HG03095 (cell line): ENCODE data around the gene LRRIQ4.

Experiments used
- ATAC-seq: cut with Tn5 transposase; IDR thresholded peaks from one replicate; pipeline ENCODE4 v1.9.1; 2021; ENCODE audit warnings: moderate library complexity; ENCODE audit not compliant: unreplicated experiment

LRRIQ4 gene

DNA sequence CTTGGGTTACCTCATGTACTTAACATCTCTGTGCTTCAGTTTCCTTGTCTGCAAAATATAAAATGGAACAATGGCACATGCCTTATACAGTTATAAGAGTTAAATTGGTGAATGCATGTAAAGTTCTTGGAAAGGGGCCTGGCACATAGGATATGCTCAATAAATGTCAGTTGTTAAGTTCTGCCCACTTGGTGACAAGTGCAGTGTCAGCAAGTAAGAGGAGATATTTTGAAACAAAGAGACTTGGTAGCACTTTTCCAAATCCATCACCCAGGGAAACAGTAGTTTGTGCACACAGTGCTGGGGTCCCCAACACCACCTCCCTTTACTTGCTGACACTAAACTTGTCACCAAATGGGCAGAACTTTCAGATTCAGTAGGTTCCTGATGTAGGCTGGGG is 37.9 kb downstream of the LRRIQ4 start:
- ATAC-seq = no peak

DNA sequence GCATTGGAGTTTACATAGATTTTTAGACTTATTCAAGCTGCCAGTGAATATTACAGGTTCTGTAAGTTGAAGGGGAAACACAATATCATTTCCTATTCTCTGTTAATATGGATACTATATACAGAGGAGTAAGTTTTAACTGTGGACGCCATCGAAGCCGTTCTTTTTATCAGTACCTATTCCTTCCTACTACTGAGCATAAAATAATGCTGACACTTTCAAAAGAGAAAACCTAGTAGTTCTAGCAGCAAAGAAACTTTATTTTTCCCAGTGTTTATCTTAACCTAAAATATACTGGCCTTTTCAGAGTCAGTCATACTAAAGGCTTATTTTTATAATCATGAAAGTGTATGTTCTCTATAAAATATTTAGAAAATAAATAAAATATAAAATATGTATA is 42.8 kb downstream of the LRRIQ4 start:
- ATAC-seq = no peak

DNA sequence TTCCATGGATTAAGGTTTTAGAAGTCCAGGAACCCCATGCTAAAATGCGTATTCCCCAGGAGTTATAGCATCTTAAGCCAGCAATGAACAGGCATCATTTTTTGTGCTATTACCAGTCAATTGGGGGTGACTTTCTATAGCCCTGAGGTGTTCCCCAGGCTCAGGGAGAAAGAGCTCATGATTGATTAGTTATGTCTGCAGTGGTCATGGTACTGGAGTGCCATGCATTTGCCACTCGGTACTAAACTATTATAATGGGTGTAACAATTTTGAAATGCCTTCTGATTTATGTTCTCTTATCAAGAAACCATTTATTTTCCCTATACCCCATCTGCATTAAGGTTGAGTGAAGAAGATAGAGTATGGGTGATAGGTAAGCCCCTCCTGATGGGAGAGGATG is 45.1 kb downstream of the LRRIQ4 start:
- ATAC-seq = no peak

DNA sequence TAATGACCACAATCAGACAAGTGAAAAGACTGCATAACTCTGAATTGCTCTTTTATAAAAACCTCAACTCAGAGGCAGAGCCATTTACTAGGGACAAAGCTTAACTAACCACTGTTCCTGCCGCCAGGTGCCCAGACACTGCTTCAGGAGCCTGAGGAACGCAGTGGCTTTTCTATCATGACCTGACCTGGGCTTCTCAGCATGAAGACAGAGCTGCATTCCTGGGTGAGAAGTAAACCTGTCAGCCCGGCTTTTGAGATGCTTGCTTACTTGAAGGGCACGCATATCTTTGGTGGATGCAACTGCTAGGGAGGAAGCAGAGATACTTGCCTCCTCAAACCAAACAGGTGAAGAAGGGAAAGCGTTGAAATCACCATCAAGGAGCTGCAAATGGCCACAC is 49.2 kb downstream of the LRRIQ4 start:
- ATAC-seq = no peak

DNA sequence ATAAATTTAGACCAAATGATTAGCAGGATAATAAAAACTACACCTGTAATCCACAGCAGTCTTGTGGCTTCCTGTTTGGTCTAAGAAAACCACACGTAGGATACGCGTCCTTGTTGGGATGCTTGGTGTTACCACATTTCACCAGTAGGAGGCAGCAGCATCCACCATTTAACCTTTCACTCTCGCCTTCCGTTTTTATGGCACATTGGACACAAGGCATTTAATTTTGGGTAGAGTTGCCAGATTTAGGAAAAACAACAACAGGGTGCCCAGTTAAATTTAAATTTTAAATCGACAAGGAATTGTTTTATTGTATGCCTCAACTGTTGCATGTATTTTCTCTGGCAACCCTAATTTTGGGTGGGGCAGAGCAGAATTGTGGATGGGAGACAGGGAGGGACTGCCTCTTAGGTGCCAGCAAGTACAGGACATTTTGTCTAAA is 50.8 kb downstream of the LRRIQ4 start:
- peak; percentile 69 for ATAC-seq

DNA sequence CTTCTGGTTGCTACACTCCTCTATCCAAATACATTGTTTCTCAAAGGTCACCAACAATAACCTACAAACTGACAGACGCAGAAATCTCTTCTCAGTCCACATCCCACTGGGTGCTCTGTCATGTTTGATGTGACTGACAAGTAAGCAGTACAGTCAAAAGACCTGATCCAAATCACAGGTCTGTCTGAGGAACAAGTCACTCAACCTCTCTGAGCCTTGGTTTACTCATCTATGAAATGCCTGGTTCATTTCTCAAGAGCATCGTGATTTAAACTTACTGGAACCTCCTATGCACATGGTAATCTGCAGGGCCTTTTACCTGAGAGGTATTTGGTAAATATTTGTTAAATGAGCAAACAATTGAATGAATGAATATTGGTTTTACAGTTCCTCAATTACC is 51.6 kb downstream of the LRRIQ4 start:
- ATAC-seq = no peak

DNA sequence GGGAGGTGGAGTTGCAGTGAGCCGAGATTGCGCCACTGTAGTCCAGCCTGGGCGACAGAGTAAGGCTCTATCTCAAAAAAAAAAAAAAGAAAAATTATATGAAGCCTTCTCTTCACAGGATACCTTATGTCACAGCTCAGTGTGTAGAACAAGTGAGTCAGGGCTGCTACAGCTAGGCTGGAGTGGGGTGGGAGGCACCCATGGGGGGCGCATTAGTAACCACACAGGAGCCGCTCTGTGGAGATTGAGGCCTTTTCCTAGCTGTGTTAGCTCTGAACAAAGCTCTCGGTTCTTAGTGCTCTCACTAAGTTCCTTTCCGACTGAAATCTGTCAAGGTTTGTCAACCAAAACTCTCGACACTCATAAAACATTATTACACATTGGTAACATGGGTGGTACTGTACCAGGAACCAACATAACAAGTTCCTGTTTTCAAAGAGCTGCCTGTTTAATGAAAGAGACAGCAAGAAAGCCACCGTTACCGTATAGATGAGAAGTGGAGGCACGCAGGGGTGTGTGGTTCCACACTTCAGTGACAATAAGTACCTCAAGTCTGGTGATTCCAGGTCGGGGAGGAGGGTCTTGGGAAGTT is 52.6 kb downstream of the LRRIQ4 start:
- no peak for ATAC-seq

DNA sequence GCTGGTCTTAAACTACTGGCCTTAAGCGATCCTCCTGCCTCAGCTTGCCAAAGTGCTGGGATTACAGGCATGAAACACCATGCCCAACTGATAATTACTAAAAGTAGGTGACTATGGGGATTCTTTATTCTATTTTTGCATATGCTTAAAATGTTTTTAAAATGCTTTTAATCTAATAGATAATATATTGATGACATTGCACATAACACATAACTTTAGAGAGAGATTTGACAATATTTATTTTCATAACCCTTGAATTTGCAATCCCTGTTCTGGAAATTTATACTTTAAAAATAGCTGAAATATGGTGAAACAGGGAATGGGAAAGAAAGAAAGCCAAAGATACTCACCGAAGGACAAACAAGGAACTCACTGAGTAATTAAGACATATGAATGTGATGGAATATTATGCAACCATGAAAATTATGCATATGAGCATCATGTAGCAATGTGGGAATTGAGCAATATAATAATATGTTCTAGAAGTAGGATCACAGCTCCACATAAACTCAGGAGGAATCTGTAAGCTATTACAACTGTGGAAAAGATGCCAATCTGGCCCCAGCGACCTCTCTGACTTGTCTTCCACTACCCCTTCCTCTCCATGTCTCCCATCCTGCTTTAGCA is 55.0 kb downstream of the LRRIQ4 start:
- no peak for ATAC-seq

DNA sequence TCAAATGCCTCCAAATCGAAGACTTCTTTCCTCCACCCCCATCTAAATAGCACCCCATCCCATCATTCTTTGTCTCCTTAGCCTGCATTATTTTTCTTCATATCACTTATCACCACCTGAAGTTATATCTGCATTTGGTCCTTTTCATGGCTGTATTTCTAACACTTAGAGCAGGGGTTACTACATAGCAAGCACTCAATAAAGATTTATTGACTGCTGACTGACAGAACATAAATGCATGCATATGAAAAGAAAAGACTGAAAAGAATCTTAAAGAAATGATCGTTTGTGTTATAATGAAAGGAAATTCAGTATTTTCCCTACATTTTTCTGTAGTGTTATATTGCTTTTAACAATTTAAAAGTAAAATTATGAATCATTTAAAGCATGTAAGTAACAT is 55.7 kb downstream of the LRRIQ4 start:
- ATAC-seq = no peak

DNA sequence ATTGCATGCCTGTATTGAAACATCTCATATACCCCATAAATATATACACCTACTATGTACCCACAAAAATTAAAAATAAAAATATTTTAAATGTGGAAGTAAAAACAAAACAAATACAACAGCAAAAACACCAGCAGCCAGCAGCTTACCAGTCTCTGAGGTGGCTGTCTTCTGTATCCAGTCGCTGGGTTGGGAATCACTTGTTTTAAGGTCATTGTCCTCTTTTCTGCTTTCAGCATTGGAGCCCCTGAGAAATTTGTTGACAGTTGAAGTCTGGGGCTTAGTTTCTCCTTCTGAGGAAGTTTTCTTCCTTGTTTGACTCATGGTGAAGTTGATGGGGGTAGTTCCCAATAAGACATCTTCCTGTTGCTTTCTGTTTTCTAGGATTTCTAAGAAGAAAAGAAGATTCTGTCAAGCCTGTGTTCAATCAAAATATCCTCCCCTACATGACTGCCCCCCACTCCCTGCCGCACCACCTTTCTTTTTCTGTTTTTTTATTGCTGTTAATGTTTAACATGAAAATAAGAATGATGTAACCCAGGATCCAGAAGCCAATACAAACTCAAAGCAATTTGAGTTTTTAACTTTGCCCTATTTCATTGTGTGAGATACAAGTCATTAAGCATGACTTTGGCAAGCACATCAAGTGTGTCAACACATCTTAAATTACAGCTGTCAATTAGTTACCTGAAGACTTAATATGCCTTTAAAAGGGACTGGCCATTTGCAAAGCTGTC is 57.0 kb downstream of the LRRIQ4 start, which contains the start of gene LRRC31:
Gene LRRC31, minus strand, starts transcription at position 452 of the 737 bp plus-strand sequence. Its CDS starts 128 bp downstream, at position 324.
- ATAC-seq = no peak

DNA sequence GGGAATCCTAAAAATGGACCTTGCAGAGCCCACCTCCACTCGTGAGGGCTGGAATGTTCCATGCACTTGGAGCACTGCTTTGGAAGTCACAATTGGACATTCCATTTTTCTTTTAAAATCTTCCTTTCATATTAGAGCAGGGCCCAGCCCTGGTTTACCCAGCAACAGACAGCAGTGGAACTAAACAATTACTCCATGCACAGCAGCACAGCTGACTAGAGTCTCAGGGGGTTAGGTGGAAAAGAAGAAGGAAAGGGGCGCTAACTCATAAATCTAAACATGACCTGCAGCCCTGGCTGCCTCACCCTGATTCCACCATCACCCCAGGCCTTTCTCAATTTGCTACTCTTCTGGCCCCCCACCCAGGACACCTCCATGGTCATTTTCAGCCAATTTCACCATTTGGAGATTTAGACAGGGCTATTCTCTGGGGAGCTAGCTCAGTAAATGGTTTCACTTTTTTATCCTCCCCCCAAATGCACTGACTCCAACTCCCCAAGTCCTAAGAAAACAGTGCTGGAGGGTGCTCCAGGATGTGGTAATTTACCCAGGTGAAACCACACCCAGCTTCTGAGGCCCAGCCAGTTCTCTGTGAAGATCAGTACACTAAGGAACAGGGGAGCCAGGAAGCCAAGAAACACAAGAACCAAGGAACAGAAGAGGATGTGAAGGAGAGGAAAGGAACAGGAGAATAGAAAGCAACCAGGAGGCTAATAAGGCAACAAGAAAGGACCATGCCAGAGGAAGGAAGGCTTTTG is 58.6 kb downstream of the LRRIQ4 start:
- ATAC-seq = no peak

DNA sequence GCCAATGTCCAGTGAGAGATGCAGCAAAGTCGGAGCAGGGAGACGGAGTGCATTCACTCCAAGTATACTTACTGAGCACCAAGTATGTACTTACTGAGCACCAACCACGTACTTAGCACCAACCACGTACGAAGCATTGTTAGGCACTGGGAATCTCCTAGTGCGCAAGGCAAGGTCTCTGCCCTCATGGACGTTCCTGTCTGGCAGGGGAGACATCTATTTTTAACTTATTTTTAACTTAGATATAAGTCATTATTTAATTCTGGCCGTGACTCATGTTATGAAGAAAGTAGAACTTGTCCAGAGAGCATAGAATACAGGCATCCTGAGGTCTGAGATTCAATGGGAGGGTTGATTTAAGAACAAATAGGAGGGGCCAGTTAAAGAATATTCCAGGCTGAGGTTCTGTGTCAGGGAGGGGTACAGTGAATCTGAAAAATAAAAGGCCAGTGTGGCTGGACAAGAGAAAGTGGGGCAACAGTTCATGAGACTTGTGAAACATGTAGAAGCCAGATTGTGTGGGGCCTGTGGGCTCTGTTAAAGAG is 66.4 kb downstream of the LRRIQ4 start:
- no peak for ATAC-seq

DNA sequence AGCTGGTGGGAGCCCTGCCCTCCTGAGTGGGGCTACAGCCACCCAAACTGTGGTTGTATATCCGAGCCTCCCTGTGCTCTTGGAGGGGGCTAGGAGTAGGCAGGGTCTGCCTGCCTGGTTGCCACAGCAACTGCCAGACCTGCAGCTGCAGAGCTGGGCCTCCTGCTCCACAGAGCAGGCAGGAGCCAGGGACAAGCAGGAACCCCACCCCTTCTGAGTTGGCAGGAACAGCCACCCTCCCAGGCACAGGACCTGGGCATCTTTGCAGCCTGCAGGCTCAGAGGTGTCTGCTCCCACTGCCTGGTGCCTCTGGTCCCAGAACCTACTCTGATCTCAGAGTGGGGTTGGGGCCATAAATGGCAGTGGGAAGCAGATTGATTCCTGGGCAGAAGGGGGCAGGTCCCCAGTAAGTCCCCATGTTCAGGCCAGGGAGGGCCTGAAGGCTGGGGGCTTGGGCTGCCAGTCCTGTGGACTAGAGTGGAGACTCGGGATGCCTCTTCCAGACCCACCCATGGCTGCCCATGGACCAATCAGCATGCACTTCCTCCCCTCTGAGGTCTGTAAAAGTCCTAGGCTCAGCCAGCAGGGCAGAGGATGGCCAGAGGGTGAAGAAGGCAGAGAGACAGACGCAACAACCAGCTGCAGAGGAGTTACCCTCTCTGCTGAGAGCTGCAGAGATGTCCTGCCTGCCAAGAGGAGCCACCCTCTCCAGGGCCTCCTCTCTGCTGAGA is 67.3 kb downstream of the LRRIQ4 start:
- no peak for ATAC-seq

DNA sequence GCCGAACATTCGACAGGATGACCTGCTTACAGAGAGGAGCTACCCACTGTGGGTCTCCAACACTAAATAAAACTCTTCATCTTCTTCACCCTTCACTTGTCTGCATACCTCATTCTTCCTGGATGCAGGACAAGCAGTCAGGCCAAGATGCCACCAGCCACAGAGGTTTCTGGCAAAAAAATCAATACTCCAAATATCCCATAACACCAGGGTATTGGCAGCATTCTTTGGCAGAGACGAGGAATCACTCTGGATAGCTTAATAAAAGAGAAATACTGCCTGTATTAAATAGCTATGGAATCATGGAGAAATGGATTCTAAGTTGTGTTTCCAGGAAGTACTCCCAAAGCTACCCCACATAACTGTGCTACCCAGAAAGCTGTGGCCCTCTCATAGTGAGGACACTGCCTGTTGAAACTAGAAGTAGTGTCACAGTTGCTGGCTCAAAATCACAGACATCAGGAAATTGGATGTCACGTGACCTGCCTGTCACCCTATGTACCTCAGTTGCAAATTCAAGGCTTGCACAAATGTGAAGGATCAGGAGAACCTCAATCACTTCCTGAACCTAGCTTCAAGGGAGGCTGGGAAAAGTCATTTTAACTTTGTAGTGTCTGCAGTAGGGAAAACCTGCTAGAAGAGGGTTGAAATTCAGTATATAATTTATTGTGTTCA is 68.0 kb downstream of the LRRIQ4 start:
- ATAC-seq = no peak

DNA sequence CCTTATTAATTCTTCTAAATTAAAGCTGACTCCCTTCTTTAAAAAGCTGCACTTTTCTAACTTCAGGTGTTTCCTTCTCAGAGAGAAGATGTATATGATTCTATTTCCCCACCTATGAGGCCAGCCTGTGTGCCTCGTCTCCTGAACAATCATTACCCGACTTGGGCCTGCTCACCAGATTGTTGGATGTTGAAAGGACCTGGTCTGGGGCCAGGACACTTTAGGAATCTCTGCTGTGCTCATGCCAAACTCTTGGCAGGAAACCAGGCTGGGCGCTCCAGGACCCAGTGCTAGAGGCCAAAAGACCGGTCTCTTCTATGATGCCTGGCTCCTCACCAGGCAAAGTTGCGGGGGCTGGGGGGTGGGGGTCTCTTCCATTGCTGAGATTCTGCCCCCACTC is 74.0 kb downstream of the LRRIQ4 start:
- ATAC-seq = no peak
